PC-9 (cell line): ENCODE results near the gene C1orf21. TPM values are rescaled to one million over a fixed set of nuclear protein-coding genes. Genes with fewer than 3 reads are reported as not detected.
A peak's percentile ranks its signal among the peaks of the same experiment; 100 is the strongest.

Experiments used
- BruUV-seq: library from RNA; stranded (reverse); fragments of 400-500 nt; replicated peaks from 2 replicates; lab custom pipeline; 2021; lab: Mats Ljungman, UMichigan
- CTCF ChIA-PET: fragments of 300-600 bp; sonication (Branson Sonifier 250); formaldehyde crosslinking; loops from one replicate; lab custom pipeline; 2022; ENCODE audit warnings: antibody characterized with exemption; lab: Charles Lee
- POLR2A ChIA-PET: fragments of 300-600 bp; sonication (Branson Sonifier 250); formaldehyde crosslinking; loops from one replicate; lab custom pipeline; 2022; ENCODE audit warnings: antibody characterized with exemption; ENCODE audit not compliant: unreplicated experiment; lab: Charles Lee
- DNase-seq, 2 experiments: peaks; one replicate each; pipeline versions ENCODE4 v3.0.0 to v3.0.0-alpha.2; 2015 to 2022; ENCODE audit warnings: mixed read lengths in 1 of 2
- H2AFZ ChIP-seq: fragments of 200-600 bp; sonication (generic); 2 replicates; pipeline ENCODE4 v1.8.1; 2017; ENCODE audit warnings: antibody characterized with exemption
- H3F3A ChIP-seq: fragments of 200-600 bp; sonication (generic); 2 replicates; pipeline ENCODE4 v1.8.1; 2017; ENCODE audit warnings: antibody characterized with exemption, mild to moderate bottlenecking, low read depth; ENCODE audit not compliant: insufficient read depth
- H3K27ac ChIP-seq: fragments of 200-600 bp; sonication (generic); 2 replicates; pipeline ENCODE4 v1.6.1; 2016; ENCODE audit warnings: mixed run types
- H3K27me3 ChIP-seq: fragments of 200-600 bp; sonication (generic); 2 replicates; pipeline ENCODE4 v1.6.1; 2016; ENCODE audit warnings: low read depth, mixed run types; ENCODE audit not compliant: insufficient read depth
- H3K36me3 ChIP-seq: fragments of 200-600 bp; sonication (generic); 2 replicates; pipeline ENCODE4 v1.6.1; 2016; ENCODE audit warnings: low read depth, mixed run types
- H3K4me1 ChIP-seq: fragments of 200-600 bp; sonication (generic); replicated peaks from 2 replicates; pipeline ENCODE4 v1.6.1; 2016; ENCODE audit warnings: mixed run types; ENCODE audit not compliant: insufficient read depth
- H3K4me2 ChIP-seq: fragments of 200-600 bp; sonication (generic); 2 replicates; pipeline ENCODE4 v1.6.1; 2017; ENCODE audit warnings: mixed run types
- H3K4me3 ChIP-seq: fragments of 200-600 bp; sonication (generic); 2 replicates; pipeline ENCODE4 v1.6.1; 2016; ENCODE audit warnings: mixed run types
- H3K79me2 ChIP-seq: fragments of 200-600 bp; sonication (generic); 2 replicates; pipeline ENCODE4 v1.6.1; 2017; ENCODE audit warnings: low read depth, mixed run types
- H3K9me2 ChIP-seq: fragments of 200-600 bp; sonication (generic); 2 replicates; pipeline ENCODE4 v1.8.1; 2017; ENCODE audit warnings: mild to moderate bottlenecking; ENCODE audit not compliant: insufficient read depth
- H3K9me3 ChIP-seq: fragments of 200-600 bp; sonication (generic); 2 replicates; pipeline ENCODE4 v1.8.1; 2016; ENCODE audit warnings: low read depth; ENCODE audit not compliant: insufficient read depth
- H4K20me1 ChIP-seq: fragments of 200-600 bp; sonication (generic); 2 replicates; pipeline ENCODE4 v1.8.1; 2017; ENCODE audit not compliant: insufficient read depth
- EZH2 ChIP-seq: fragments of 200-600 bp; sonication (generic); IDR thresholded peaks from 2 replicates; pipeline ENCODE4 v1.8.0; 2017; ENCODE audit warnings: antibody characterized with exemption, low read depth
- intact Hi-C: fragments of 100-400 bp; cut with micrococcal nuclease; formaldehyde crosslinking; loops from one replicate; pipeline ENCODE4 v1.10.0; 2022; ENCODE audit not compliant: unreplicated experiment
- total RNA-seq: library from RNA; stranded (reverse); gene quantifications from 2 replicates; pipeline ENCODE4 v1.2.3, GENCODE V29; 2021
- TF ChIP-seq, protein P1 (sequence below): fragments of 200-600 bp; sonication (generic); conservative IDR thresholded peaks from 2 replicates; pipeline ENCODE4 v1.6.1; 2017; ENCODE audit warnings: mixed run types, antibody characterized with exemption, mild to moderate bottlenecking, moderate library complexity

Gene C1orf21
- total RNA-seq, 1 experiment from 2014 or later: 13.8 TPM

DNA sequence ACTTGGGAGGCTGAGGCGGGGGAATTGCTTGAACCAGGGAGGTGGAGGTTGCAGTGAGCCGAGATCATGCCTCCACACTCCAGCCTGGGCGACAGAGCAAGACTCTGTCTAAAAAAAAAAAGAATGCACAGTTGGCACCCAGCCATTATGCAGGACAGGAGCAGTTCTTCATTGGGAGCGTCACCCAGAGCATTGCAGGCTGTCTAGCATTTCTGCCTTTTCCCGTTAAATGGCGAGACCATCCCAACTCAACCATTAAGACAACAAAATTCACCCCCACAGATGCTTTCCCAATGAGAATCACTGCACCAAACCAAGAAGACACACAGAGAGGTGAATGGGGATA lies 262.0 kb downstream of the C1orf21 start:
- Histone ChIP-seq H3K4me3 (no peak overlapping the region), H3K9me3 (no peaks in the 10 kb centered on the region), H4K20me1 (no peaks in the 10 kb centered on the region), H3K36me3 (no peaks in the 10 kb centered on the region), H3K9me2 (no peaks in the 10 kb centered on the region), H3K4me1 (no peaks in the 10 kb centered on the region), H3F3A (no peaks in the 10 kb centered on the region), H3K79me2 (no peaks in the 10 kb centered on the region), H3K27ac (no peak overlapping the region), H3K4me2 (no peak overlapping the region), H3K27me3 (no peaks in the 10 kb centered on the region), H2AFZ (no peak overlapping the region)
- no TSS peak for BruUV-seq
- intact Hi-C loops: no loop called here
- DNase-seq: no peak
- POLR2A ChIA-PET: no interaction called here
- CTCF ChIA-PET: no interaction called here
- TF ChIP-seq, protein P1, sequence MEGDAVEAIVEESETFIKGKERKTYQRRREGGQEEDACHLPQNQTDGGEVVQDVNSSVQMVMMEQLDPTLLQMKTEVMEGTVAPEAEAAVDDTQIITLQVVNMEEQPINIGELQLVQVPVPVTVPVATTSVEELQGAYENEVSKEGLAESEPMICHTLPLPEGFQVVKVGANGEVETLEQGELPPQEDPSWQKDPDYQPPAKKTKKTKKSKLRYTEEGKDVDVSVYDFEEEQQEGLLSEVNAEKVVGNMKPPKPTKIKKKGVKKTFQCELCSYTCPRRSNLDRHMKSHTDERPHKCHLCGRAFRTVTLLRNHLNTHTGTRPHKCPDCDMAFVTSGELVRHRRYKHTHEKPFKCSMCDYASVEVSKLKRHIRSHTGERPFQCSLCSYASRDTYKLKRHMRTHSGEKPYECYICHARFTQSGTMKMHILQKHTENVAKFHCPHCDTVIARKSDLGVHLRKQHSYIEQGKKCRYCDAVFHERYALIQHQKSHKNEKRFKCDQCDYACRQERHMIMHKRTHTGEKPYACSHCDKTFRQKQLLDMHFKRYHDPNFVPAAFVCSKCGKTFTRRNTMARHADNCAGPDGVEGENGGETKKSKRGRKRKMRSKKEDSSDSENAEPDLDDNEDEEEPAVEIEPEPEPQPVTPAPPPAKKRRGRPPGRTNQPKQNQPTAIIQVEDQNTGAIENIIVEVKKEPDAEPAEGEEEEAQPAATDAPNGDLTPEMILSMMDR: no peak
- TF ChIP-seq EZH2: no peak

DNA sequence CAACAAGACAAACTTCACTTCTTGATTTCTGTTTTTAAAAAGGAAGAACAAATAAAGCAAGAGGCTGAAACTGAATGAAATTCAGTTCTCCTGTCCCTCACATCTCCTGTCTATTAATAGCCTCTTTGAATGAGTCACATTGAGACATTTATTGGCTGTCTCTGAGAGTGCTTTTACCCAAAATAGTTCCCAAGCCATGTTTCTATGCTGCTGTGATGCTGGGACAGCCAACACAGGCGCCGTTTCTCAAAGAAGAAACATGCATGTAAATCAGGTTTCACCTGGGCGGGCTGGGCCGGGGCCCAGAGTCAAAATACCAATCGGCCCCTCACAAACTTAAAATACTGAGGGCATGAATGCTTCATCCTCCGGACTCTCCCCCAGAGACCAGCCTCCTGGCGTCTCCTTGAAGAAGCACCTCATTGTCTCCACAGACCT lies 262.6 kb downstream of the C1orf21 start:
- H3K9me3 ChIP-seq: no peaks in the 10 kb centered on the region
- no peaks in the 10 kb centered on the region for H3K79me2 ChIP-seq
- H3K4me3 ChIP-seq: no peak overlapping the region
- BruUV-seq: no TSS peak
- H3K36me3 ChIP-seq: no peaks in the 10 kb centered on the region
- no peaks in the 10 kb centered on the region for H3F3A ChIP-seq
- H3K4me1 ChIP-seq: no peaks in the 10 kb centered on the region
- H3K27me3 ChIP-seq: no peaks in the 10 kb centered on the region
- no peak overlapping the region for H2AFZ ChIP-seq
- H3K4me2 ChIP-seq: no peak overlapping the region
- intact Hi-C loops: no loop called here
- no peak for DNase-seq
- ChIA-PET CTCF (no interaction called here), POLR2A (no interaction called here)
- no peak overlapping the region for H3K27ac ChIP-seq
- no peaks in the 10 kb centered on the region for H3K9me2 ChIP-seq
- TF ChIP-seq, protein P1: no peak
- no peak for TF ChIP-seq EZH2
- no peaks in the 10 kb centered on the region for H4K20me1 ChIP-seq

DNA sequence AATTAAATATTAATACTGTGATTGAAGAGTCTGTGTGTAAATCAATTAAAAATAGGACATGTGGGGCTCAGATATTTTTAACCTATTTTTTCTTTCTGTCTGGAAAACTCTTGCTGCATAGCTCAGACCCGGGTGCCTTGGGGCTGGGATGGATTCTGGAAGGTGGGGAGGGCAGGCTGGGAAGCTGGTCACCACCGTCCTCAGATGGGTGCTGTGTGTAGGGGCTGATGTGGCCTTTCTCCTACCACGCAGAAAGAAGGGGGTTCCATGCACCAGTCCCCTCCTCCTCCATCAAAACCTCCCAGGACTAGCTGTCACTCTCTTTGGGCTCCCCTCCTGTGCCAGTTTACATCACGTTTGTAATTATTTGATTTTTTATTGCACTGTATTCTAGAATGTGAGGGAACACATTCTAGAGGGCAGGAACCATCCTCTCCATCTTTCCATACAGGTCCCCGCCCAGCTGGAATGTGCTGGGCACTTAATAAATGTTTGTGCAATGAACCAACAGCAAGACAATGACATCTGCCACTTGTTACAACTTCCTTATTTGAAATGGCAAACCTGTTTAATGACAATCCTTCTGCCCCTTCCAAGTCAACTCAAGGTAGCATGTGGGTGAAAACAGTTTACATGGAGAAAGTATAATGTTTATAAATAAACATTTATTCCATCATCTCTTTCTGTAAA lies 263.5 kb downstream of the C1orf21 start:
- Histone ChIP-seq H3K27me3 (no peaks in the 10 kb centered on the region), H3K4me2 (no peak overlapping the region), H3K36me3 (no peaks in the 10 kb centered on the region), H3K9me3 (no peaks in the 10 kb centered on the region), H3F3A (no peaks in the 10 kb centered on the region), H3K79me2 (no peaks in the 10 kb centered on the region), H3K4me3 (no peak overlapping the region), H3K27ac (no peak overlapping the region), H2AFZ (no peak overlapping the region), H4K20me1 (no peaks in the 10 kb centered on the region), H3K9me2 (no peaks in the 10 kb centered on the region), H3K4me1 (no peaks in the 10 kb centered on the region)
- CTCF ChIA-PET: no interaction called here
- DNase-seq: peak in 1 of 2 experiments; percentile 56
- BruUV-seq: no TSS peak
- intact Hi-C loops: no loop called here
- POLR2A ChIA-PET: interaction anchor here (0.7 kb wide), 1 partner anchor 108 kb away, joined by 7 read pairs; no protein-coding TSS in a partner anchor
- TF ChIP-seq, protein P1: no peak
- TF ChIP-seq EZH2: no peak
